ENCODE data around the gene ATP2B2.

ATP2B2 gene

DNA sequence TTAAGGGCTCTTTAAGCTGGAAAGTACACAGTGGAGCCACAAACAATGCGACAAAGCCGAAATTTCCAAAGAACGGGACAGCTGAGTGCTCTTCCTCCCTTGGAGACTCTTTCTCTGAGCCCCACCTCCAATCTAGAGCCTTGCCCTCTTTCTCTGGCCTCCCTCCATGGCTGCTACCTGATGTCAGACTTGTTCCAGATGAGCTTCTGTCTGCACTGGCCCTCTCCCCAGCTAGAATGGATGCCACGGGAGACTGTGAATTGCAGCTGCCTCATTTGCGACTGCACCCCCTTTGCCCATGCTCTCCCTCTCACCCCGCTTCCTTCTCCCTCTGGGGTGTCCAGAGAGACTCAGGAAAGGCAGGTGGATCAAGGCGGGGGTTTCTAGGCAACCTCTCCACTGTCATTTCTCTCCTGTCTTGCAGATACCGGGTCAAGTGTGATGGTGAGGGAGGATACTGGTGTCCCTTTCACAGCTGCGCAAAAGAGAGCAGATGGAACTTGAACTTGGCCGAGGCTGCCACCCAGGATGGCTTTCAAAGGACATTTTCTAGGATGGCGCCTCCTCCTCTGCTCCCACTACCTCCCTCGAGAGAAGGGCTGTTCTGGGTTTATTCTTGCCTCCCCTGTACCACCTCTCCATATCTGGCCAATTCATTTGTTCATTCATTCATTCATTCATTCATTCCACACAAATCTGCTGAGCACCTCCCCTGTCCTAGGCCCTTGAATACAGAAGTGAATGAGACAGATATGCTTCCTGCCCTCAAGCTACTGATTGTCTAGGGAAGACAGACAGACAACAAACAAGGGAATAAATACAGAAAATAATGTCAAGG, 12.8 kb downstream of the ATP2B2 start:
- DNase-seq = no peak

DNA sequence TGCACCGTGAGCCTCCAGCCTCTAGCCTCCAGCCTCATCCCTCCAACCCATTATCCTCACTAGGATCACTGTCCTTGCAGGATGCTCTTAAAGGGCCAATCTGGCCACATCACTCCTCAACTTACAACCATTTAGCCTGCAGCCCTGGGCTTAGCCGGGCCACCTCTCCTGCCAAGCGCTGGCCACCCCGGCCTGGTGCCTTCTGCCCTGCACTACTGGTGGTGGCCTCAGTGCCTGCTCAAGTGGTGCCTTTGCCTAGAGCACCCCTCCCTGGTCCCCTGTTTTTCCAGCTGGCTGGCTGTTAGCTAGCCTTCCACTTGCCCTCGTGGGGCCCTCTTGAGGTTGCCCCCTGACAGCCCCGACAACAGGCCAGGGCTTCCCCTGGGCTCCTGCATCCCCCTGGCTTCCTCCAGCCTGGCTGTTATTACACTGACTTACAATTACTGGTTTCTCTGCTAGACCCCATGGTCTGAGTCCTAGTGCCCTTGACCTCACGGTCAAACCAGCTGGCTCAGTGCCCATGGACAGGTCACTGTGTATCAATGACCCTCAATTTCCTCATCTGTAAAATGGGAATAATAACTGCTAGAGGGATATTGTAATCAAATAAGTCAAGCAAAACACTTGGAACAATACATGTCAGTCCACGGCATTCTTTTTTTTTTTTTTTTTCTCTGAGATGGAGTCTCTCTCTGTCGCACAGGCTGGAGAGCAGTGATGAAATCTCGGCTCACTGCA, 15.5 kb downstream of the ATP2B2 start:
- no peak for DNase-seq

DNA sequence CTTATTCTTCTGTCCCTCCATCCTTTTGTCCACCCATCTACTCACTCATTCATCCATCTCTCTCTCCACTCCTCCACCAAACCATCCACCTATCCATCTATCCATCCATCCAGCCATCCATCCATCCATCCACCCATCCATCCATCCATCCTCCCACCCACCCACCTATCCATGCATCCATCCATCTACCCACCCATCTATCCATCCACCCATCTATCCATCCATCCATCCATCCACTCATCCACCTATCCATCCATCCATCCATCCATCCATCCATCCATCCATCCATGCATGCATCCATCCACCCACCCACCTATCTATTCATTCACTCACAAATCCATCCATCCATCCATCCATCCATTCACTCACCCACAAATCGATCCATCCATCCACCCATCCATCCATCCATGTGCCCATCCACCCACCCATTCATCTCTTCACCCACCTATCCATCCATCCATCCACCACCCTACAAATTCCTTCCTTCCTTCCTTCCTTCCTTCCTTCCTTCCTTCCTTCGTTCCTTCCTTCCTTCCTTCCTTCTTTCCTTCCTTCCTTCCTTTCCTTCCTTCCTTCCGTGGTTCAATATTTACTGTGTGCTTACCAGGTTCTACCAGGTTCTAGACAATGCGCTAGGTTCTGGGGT, 17.3 kb downstream of the ATP2B2 start:
- no peak for DNase-seq

DNA sequence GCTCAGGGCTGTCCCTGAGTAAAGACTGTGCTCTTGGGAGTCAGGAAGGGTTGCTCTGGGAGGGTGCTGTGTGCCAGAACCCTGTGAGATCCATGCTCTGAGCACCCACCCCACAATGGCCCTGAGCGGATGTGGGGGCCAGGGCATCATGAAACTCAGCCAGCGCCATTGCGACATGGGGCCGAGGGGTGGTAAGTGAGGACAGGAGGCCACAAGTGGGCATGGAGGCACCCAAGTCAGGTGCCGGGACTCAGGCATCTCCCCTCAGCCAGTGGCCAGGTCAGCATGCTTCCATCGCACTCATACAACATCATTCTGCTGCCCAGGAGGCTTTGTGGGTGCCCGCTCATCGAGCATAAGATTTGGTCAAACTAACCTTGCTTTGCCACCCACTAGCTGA, 19.6 kb downstream of the ATP2B2 start:
- DNase-seq = no peak

DNA sequence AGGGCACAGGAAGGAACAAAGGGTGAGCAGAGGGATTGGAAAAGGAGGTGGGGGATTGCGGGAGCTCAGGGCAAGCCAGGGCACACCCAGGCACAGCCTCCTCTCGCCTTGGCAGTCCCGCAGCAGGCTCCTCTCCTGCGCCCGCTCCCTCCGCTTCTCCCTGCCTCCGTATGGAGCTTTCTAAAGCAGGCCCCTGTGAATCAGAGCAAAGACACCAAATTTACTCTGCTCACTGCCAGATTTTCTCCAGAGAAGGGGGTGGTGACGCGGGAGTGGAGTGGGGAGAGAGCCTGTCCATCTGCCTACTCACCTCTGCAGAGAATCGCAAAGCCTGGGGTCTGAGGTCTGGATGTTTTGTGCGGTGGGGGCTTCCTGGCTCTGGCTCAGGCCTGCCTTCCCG, 20.0 kb downstream of the ATP2B2 start:
- no peak for DNase-seq

DNA sequence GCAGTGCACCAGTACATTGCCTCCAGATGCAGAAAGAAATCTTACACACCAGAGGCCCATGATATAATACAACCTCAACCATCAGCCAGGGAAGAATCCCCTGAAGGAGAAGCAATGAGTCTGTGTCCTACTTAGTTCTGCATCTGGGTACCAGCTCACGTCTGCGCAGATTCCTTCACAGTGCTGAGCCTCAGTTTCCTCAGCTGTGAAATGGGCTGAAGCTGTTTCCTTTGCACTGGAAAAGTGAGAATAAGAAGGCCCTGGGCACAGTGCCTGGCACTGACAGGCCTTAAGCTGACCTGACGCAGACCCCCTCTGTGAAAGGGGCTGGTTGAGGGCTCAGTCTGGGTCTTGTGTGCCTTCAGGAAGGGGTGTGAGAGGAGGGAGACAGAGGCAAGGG, 20.7 kb downstream of the ATP2B2 start:
- DNase-seq = no peak

DNA sequence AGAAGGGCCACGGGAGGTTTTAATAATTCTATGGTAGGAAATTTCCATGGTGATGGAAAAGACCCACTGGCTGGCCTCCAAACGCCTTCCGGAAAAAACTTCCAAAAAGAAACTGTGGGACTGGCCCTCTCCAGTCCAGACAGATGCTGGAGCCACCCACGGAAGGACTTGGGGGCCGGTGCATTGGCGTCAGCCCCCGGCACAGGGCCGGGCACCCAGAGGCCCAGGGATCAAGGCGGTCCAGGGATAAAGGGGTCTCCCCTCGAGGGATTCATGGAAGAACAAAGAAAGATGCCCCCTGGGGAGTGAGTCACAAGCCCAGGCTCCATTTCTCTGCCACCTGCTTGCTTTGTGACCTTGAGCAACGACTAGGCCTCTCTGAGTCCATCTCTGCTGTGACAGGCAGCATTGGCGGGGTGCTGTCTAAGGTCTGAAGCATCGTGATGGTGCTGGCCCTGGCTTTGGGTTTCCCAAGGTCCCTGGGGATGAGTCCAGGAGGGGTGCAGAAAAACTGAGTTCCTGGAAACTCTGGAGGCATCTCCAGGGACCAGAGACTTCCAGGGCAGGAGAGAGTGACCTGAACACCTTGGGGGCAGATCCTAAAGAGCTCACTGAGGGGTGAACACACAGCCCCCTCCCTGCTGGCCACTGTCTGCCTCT, 21.6 kb downstream of the ATP2B2 start:
- DNase-seq = no peak

DNA sequence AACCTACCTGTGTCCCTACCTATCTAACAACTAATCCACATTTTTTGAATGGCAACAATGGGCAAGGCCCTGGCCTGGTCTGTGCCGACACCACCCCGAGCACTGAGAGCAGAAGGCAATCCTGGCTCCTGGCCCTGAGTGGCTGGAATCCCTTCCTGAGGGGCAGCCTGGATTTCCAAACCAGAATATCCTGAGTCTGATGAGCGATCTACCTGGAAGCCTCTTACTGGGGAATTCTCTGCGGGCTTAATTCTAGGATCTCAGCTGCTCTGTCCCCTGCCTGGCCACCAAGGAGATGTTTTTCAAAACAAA, 22.1 kb downstream of the ATP2B2 start:
- DNase-seq = no peak

DNA sequence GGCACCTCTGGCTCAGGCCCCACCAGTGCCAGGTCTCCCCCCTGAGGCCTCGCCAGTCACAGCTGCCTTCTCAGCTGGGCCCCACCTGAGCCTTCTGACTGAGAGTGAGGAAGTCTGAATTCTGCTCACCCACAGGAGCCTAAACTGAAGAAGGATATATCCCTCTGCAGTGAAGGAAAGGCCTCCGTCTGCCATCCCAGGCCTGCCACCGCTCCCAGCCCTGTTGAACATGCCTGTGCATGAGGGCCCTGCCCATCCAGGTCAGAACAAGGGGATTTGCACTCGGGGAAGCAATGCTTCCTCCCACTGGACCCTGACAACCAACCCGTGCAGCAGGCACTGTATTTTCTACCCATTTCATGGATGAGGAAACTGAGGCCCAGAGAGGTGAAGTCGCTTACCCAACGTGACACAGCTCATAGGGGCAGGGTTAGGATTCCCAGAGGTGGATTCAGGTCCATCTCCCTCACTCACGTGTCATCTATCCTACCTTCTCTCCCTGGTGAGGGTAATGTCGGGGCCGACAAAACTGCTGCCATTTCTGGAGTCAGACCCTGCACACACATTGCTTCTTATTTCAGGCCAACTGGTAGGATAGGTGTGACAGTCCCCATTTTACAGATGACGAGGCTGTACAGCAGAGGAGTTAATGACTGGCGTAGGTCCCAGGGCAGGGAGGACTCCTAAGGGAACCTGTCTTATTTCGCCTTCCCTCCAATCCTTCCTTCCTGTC, 22.6 kb downstream of the ATP2B2 start:
- DNase-seq = no peak

DNA sequence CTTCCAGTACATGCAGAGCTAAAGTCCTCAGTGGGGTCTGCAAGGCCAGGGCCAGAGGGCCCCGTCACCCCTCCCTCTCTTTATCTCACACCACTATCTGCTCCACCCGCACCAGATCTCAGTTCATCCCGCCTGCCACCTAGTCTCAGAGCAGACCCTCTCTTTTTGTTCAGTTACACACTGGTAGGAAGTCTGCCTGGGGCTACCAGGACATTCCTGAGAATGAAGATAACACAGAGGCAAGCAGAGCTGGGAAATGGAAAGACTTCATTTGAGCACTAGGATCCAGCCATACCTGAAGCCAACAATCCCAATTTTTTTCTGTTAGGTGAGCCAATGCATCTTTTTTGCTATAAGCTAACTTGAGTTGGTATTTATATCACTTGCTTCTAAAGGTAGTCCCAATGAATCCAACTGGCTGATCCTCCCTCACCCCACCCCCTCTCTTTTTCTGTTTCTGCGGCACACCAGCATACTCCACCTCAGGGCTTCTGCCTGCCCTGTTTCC, 24.5 kb downstream of the ATP2B2 start:
- no peak for DNase-seq

DNA sequence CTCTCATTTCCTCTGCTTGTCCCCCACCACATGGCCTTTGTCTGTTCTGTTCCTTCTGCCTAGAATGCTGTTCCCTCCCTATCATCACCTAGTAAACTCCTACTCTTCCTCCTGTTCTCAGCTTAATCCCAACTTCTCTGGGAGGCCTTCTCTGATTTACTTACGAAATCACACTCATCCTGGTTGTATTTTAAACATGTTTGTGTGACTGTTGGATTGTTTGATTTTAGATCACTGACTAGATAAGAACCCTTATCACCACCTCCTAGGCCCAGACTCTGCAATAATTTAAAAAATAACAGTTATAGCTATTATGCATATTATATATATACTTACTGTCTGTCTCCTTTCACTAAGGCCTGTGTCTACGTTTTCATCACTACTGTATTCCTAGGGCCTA, 26.1 kb downstream of the ATP2B2 start:
- no peak for DNase-seq

DNA sequence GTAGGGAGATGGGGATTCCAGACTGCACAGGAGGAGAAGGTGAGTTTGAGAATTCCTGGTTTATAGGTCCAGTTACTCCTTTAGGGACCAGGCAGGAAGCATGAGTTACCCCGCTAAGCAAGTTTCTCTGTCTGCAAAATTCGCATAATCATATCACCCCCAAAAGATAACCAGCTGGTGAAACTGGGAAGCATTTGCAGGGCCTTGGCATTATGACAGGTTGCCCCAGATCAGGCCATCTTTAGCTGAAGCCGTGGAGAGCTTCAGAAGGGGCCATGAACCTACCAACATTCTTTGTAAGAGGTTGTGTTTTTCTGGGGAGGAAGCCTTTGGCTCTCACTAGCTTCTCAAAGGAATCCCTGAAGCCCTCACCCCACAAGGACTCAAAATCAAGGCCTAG, 29.4 kb downstream of the ATP2B2 start:
- DNase-seq = no peak

DNA sequence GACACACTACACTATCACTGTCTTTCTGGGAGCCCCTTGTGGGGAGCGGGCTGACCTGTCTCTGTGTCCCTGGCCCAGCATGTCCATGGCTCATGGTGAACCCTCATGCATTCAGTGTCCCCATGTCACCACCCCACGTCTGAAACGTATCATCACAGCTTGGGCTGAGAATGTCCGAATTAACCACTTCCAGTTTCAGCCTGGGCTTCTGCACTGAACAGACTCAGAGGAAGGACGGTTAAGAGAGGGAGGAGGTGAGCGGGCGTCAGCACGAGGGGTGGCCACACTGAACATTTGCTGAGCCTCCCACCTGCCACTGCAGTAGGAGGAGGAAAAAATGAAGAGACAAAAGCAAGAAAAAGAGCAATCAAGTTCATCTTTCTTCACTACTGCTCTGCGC, 30.5 kb downstream of the ATP2B2 start:
- DNase-seq = no peak

DNA sequence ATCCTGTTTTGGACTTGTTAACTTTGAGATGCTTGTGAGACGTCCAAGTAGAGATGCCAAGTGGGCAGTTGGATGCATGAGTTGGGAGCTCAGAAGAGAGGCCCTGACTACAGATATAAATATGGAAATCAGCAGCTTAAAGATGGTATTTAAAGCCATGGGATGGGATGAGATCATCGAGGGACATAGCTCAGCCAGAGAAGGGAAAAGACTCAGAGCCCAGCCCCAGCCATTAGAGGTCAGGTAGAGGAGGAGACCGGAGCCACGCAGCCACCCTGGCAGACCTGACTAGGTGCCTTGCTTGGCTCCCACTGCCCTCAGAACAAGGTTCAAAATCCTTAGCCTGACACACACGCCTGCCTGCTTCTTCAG, 31.1 kb downstream of the ATP2B2 start:
- DNase-seq = no peak

DNA sequence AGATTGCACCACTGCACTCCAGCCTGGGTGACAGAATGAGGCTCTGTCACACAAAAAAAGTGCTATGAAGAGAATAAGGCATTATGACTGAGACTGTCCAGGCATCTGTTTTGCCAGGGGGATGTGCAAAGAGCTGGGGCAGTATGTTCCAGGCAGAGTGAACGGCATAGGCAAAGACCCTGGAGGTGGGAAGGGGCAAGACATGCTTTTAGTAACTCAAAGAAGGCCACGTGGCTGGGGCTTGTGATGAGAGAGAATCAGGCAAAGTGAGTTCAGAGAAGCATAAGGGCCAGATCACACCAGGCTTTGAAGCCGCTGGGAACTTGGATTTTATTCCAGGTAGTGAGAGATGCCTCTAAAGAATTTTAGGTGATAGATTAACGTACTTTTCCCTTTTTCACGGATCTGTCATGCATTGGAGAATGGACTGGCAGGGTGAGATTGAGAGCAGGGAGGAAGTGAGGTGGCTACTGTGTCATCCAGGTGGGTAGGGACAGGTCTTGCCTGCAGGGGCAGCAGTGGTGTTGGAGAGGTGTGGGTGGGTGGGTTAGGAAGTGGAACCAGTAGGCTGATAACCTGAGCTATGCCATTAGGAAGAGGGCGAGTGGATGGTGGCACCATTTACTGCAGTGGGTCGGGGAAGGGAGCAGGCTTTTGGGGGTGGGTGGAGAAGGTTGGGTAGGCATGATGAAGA, 31.7 kb downstream of the ATP2B2 start:
- no peak for DNase-seq

DNA sequence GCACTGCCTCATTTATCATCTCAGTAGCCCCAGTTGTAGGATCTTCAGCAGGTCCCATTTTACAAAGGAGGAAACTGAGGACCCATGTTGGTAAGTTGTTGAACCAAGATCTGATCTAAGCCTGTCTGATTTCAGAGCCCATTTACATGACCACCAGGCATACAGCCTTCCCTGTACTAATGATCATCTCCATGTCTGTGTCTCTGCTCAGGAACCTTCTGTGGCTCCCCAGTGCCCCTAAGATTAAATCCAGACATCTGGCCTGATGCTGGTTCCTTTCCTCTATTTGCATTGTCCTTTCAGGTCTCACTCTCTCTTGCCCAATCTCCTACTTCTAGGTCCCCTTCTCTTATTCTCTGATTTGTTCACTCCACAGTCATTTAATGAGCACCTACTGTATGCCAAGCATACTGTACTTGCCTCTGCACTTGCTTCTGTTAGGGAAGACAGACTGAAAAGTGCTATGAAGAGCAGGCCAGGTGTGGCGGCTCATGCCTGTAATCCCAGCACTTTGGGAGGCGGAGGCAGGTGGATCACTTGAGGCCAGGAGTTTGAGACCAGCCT, 32.4 kb downstream of the ATP2B2 start:
- no peak for DNase-seq

DNA sequence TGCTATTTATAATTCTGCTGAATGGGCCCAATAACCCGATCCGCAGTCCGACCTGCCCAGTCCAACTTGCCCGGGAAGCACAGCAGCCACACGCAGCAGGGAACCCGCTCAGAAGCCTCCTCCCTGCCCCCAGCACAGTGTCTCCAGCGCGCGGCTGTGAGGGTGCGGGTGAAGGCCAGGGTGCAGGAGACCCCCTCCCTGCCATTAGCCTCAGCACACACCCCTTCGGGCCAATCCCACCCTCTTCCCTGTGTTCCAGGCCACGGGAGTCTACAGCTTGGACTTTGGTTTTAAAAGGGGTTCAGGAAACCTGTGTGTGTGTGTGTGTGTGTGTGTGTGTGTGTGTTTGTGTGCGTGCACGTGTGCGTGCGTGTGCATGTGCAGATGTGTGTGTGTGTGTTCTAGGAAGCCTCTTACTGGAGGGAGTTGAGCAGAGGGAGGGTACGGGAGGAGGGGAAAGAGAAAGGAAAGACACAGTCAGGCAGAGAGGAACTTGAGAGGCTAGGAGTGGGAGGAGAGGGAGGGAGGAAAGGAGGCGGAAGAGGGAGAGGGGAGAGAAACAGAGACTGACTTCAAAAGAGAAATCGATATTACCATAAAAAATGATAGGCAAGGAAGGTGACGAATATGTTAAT, 34.2 kb downstream of the ATP2B2 start:
- no peak for DNase-seq

DNA sequence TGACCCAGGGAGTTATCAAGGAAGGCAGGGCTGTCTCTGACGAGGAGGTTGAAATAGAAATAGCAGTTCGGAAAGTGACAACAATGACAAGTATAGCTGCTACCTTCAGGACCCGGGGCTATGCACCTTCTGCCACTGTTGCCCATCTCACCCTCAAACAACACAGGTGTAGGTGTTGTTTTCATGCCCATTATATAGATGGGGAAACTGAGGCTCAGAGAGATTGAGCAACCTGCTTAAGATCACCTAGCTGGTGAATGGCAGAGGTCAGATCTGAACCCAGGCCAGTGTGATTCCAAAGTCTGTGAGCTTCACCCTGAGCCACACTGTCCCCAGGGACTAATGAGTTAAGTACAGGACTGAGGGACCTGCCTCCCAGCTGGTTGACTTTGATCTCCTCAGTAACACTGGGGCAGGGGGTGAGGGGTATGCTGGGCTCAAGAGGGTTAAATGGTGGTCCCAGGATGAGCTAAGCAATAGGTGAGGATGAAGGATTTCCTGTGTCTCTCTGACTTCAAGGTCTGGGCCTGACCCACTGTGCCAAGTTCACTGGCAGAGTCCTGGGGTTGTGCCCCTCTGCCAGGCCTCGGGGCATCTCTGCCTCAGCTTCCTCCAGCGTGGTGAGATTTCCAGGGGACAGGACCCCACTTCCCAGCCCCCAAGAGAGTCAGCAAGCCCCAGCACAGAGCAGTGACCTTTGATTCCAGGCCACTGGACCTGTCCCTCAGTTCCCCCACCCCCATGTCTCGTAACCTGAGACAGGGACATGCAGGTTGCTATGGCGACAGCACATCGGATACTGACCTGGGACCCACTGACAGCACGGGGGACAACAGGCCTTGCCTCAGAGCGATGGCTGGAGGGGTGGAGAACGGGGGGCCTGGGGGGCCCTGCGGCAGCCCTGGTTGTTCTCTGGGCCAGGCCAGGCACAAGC, 35.0 kb downstream of the ATP2B2 start:
- DNase-seq = no peak

DNA sequence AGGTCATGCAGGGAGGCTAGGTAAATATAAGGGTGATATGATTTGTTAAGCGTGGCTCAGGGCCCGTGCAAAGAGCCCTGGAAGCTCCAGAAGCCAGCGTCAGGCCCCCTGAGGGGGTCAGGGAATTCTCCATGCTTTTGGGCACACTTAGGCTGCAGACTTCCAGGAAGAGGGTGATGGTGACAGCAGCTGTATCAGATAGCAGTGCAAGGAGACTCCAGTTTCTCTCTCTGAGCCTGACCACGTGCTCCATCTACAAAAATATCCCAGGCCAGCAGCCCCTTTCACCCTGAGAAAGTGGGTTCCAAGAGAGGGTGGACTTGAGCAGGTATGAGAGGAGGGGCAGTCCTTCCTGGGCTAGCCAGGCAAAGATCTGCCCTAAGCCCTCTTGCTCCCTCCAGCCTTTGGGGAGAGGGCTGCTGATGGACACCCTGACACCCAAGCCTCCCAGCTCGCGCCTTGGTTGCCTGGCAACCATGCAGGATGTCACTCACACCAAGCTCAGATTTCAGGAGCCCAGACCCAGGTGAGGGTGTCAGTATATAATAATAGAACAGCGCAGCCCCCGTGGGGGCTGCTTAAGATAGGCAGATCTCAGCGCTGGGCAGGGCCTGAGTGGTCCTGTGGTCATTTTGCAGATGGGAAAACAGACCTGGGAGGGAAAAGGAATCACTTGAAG, 35.8 kb downstream of the ATP2B2 start:
- no peak for DNase-seq
